Right lobe of liver (tissue), 6 donors: ENCODE results near the gene LDLRAD4. TPM values are rescaled to one million over a fixed set of nuclear protein-coding genes. Genes with fewer than 3 reads are reported as not detected.

Experiments
- ATAC-seq, 4 donors: fragments of 200-7000 bp; cut with Tn5 transposase; one replicate each; pipeline ENCODE4 v1.9.1; 2020; ENCODE audit warnings: mild to moderate bottlenecking in 4 of 4, moderate library complexity in 4 of 4
- DNase-seq, 3 donors: peaks; one replicate each; pipeline ENCODE4 v3.0.0-alpha.2; 2020
- H3K27ac ChIP-seq, 3 donors: fragments of 200-600 bp; one replicate each; pipeline ENCODE4 v1.8.0; 2022
- H3K27me3 ChIP-seq, 2 donors: fragments of 200-600 bp; one replicate each; pipeline ENCODE4 v1.8.0; 2022
- H3K36me3 ChIP-seq, 4 donors: fragments of 200-600 bp; sonication (generic) in 1 of 4; one replicate each; pipeline versions ENCODE4 v1.5.1 to v1.8.0; 2017 to 2022; ENCODE audit warnings: control low read depth in 1 of 4
- H3K4me1 ChIP-seq, 4 donors: fragments of 200-600 bp; sonication (generic) in 1 of 4; one replicate each; pipeline versions ENCODE4 v1.5.1 to v1.8.0; 2017 to 2022; ENCODE audit warnings: control low read depth in 1 of 4
- H3K4me3 ChIP-seq, 3 donors: fragments of 200-600 bp; one replicate each; pipeline ENCODE4 v1.8.0; 2022
- H3K9me3 ChIP-seq, 4 donors: fragments of 200-600 bp; sonication (generic) in 1 of 4; one replicate each; pipeline versions ENCODE4 v1.5.1 to v1.8.0; 2017 to 2022; ENCODE audit warnings: control low read depth in 1 of 4
- POLR2A ChIP-seq: fragments of 450-650 bp; IDR thresholded peaks from one replicate; pipeline ENCODE4 v1.6.1; 2017; ENCODE audit warnings: antibody characterized with exemption, mild to moderate bottlenecking
- WGBS: methylation state at CpG from one replicate; pipeline ENCODE4 v1.1.6; 2018; ENCODE audit warnings: low coverage, low lambda C conversion rate; ENCODE audit not compliant: insufficient coverage; ENCODE audit errors: missing lambda C conversion rate; 5-methylcytosine and 5-hydroxymethylcytosine counted together
- intact Hi-C, 2 donors: fragments of 100-400 bp; cut with DNase I; formaldehyde crosslinking; loops; one replicate each; pipeline versions ENCODE4 v1.11.2 to v1.14.1; 2022
- total RNA-seq, 6 experiments: library from RNA; depleted of rRNA in 2 of 6; stranded (reverse); fragments of >200 nt in 2 of 6; fragmentation: NEBNext Ultra II Directional in 3 of 6; extraction: Animal tissue kit (Norgen Biotek cat#: 25700) in 3 of 6; gene quantifications; one replicate each; pipeline versions ENCODE4 v1.1.0 to v1.2.4, GENCODE V29; 2016 to 2023
- TF ChIP-seq, protein P1 (sequence below), 4 donors: fragments of 200-600 bp in 3 of 4; fragments of 450-650 bp in 1 of 4; IDR thresholded peaks; one replicate each; pipeline versions ENCODE4 v1.5.1 to v1.8.0; 2016 to 2022; ENCODE audit warnings: antibody characterized with exemption in 4 of 4, mild to moderate bottlenecking in 2 of 4
- donor health status: DM: no; HTN: yes; CAD: no.
- donor health status: DM: no; HTN: no; CAD: no.
- donor health status: DM: no; HTN: no; CAD: no.
- donor health status: DM: no; HTN: yes; CAD: no.
- donor health status: DM: no; HTN: yes; CAD: no.

LDLRAD4 gene
- total RNA-seq, 6 experiments from 2014 or later, result 10.6 to 66.4 (median 18.7) TPM

DNA sequence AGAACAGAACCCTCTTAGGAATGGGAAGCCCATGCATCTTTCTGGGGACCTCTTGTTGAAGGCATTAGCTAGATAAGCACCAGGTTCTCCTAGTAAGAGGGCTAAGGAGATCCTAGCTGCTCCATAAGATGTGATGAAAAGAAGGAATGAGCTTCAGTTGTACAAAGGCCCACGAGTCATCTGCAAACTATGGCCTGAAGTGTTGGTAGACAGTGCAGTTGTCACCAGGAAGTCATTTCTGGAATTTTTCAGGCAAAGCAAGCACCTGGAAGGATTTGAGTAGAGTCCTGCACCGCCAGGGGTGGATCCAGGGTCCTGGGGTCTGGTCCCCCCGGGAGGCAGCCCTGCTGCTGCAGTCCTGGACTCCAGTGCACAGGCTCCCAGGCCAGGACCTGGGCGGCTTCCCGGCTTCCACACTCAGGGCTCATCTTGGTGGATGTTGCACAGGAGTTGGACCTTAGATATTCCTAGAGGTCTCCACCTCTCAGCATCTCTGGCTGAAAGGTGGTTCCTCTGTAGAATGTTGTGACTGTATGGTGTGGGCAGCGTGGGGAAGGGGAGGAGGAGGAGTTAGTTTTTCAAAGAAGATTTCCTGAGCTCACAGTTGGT, 85.3 kb downstream of the LDLRAD4 start:
- no peaks in the 10 kb centered on the region for H3K36me3 ChIP-seq
- TF ChIP-seq, protein P1, sequence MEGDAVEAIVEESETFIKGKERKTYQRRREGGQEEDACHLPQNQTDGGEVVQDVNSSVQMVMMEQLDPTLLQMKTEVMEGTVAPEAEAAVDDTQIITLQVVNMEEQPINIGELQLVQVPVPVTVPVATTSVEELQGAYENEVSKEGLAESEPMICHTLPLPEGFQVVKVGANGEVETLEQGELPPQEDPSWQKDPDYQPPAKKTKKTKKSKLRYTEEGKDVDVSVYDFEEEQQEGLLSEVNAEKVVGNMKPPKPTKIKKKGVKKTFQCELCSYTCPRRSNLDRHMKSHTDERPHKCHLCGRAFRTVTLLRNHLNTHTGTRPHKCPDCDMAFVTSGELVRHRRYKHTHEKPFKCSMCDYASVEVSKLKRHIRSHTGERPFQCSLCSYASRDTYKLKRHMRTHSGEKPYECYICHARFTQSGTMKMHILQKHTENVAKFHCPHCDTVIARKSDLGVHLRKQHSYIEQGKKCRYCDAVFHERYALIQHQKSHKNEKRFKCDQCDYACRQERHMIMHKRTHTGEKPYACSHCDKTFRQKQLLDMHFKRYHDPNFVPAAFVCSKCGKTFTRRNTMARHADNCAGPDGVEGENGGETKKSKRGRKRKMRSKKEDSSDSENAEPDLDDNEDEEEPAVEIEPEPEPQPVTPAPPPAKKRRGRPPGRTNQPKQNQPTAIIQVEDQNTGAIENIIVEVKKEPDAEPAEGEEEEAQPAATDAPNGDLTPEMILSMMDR (IDR thresholded peaks at IDR 0.05), result no peak
- no peak for TF ChIP-seq POLR2A
- H3K27me3 ChIP-seq, result no peaks in the 10 kb centered on the region
- H3K9me3 ChIP-seq, result no peaks in the 10 kb centered on the region
- 100% methylated on average over 1 of the region's 6 CpGs for WGBS
- H3K4me1 ChIP-seq, result no peaks in the 10 kb centered on the region
- intact Hi-C loops, result no loop called here
- no peak overlapping the region for H3K27ac ChIP-seq
- DNase-seq (peak in 1 of 3 donors; percentile 32), ATAC-seq (no peak)
- no peak overlapping the region for H3K4me3 ChIP-seq

DNA sequence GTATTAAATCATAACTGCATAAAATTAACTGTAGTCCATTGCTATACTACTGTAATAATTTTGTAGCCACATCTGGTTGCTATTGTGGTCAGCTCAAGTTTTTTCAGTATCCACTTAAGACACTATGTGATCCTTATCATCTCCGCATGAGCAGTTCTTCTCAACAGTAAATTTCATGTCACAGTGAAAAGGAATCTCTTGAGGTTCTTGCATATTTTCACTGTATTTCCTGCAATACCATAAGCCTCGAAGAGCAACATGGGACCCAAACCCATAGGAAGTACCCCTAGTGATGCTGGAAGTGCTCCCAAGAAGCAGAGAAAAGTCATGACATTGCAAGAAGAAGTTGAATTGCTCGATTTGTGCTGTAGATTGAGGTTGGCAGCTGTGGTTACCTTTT, 86.7 kb downstream of the LDLRAD4 start:
- Histone ChIP-seq H3K4me3 (no peak overlapping the region), H3K4me1 (no peaks in the 10 kb centered on the region), H3K36me3 (no peaks in the 10 kb centered on the region), H3K9me3 (no peaks in the 10 kb centered on the region), H3K27me3 (no peaks in the 10 kb centered on the region), H3K27ac (no peak overlapping the region)
- 96% methylated on average over 3 of the region's 3 CpGs for WGBS
- TF ChIP-seq POLR2A, result no peak
- TF ChIP-seq, protein P1 (IDR thresholded peaks at IDR 0.05), result no peak
- intact Hi-C loops, result no loop called here
- ATAC-seq (no peak), DNase-seq (no peak)

GRCh38 chr18:13306583-13306982, 88.0 kb downstream of the LDLRAD4 start:
- no peak for ATAC-seq
- Histone ChIP-seq H3K9me3 (no peaks in the 10 kb centered on the region), H3K4me3 (no peak overlapping the region), H3K27me3 (no peaks in the 10 kb centered on the region), H3K36me3 (no peaks in the 10 kb centered on the region), H3K4me1 (no peaks in the 10 kb centered on the region), H3K27ac (no peak overlapping the region)
- 94% methylated on average over 4 of the region's 4 CpGs for WGBS
- no peak for DNase-seq
- no peak for TF ChIP-seq POLR2A
- TF ChIP-seq, protein P1 (IDR thresholded peaks at IDR 0.05), result no peak
- intact Hi-C loops, result no loop called here

GRCh38 chr18:13308369-13308768, 89.8 kb downstream of the LDLRAD4 start:
- ATAC-seq (no peak), DNase-seq (no peak)
- Histone ChIP-seq H3K27me3 (no peaks in the 10 kb centered on the region), H3K36me3 (no peaks in the 10 kb centered on the region), H3K9me3 (no peaks in the 10 kb centered on the region), H3K27ac (no peak overlapping the region), H3K4me1 (peaks cover 0 to 14% (median 0%) of the 10 kb centered on the region in 4 donors), H3K4me3 (no peak overlapping the region)
- intact Hi-C loops, result no loop called here
- TF ChIP-seq, protein P1 (IDR thresholded peaks at IDR 0.05), result no peak
- no peak for TF ChIP-seq POLR2A
- 88% methylated on average over 8 of the region's 9 CpGs for WGBS
